WERI-Rb-1 (cell line): ENCODE measurements around the gene TBL1X.

Experiments
- DNase-seq: peaks from one replicate; pipeline ENCODE4 v3.0.0-alpha.2; 2020
- H3K27ac ChIP-seq: fragments of 250-450 bp; sonication (Bioruptor Pico); 2 replicates; pipeline ENCODE4 v1.5.1; 2020; ENCODE audit warnings: mild to moderate bottlenecking, moderate library complexity
- H3K27me3 ChIP-seq: fragments of 250-450 bp; sonication (Bioruptor Pico); 2 replicates; pipeline ENCODE4 v1.5.1; 2021; ENCODE audit warnings: mild to moderate bottlenecking, low read depth, moderate library complexity; ENCODE audit not compliant: insufficient read depth, severe bottlenecking
- H3K36me3 ChIP-seq: fragments of 250-450 bp; sonication (Bioruptor Pico); 2 replicates; pipeline ENCODE4 v1.5.1; 2020; ENCODE audit warnings: mild to moderate bottlenecking, moderate library complexity
- H3K4me3 ChIP-seq: 2 replicates; pipeline ENCODE4 v1.5.1; 2011; ENCODE audit warnings: low read depth, mild to moderate bottlenecking, control low read depth, low read length
- H3K9me3 ChIP-seq: fragments of 250-450 bp; sonication (Bioruptor Pico); 2 replicates; pipeline ENCODE4 v1.5.1; 2021; ENCODE audit warnings: mild to moderate bottlenecking, moderate library complexity; ENCODE audit not compliant: severe bottlenecking
- CTCF ChIP-seq: IDR thresholded peaks from 2 replicates; pipeline ENCODE4 v1.5.1; 2011; ENCODE audit warnings: low read depth, mild to moderate bottlenecking, control low read depth, inconsistent platforms, low read length

TBL1X gene

GRCh38 chrX:9612146-9612505, 147.3 kb downstream of the TBL1X start:
- no peak for DNase-seq
- H3K36me3 ChIP-seq = no peaks in the 10 kb centered on the region
- no peak for TF ChIP-seq CTCF
- H3K4me3 ChIP-seq = no peak overlapping the region
- peaks cover 4% of the 10 kb centered on the region for H3K27me3 ChIP-seq
- H3K9me3 ChIP-seq = no peaks in the 10 kb centered on the region
- H3K27ac ChIP-seq = no peak overlapping the region

- Histone ChIP-seq H3K9me3 (no peaks in the 10 kb centered on the region), H3K27ac (no peak overlapping the region), H3K27me3 (peaks cover 4% of the 10 kb centered on the region), H3K36me3 (no peaks in the 10 kb centered on the region), H3K4me3 (no peak overlapping the region)
- no peak for DNase-seq
- TF ChIP-seq CTCF = no peak
These were observed 149.2 kb downstream of the TBL1X start for GRCh38 chrX:9614016-9614415.

- Histone ChIP-seq H3K27ac (no peak overlapping the region), H3K4me3 (no peak overlapping the region), H3K36me3 (no peaks in the 10 kb centered on the region), H3K9me3 (no peaks in the 10 kb centered on the region), H3K27me3 (peaks cover 6% of the 10 kb centered on the region)
- no peak for TF ChIP-seq CTCF
- DNase-seq = no peak
These were observed 154.3 kb downstream of the TBL1X start for GRCh38 chrX:9619133-9619532.

GRCh38 chrX:9619581-9619980, 154.7 kb downstream of the TBL1X start:
- Histone ChIP-seq H3K36me3 (no peaks in the 10 kb centered on the region), H3K27me3 (peaks cover 10% of the 10 kb centered on the region), H3K4me3 (no peak overlapping the region), H3K9me3 (no peaks in the 10 kb centered on the region), H3K27ac (no peak overlapping the region)
- TF ChIP-seq CTCF = peak; percentile 46; the same call in 1 of the 2 replicates
- no peak for DNase-seq

GRCh38 chrX:9622128-9622527, 157.3 kb downstream of the TBL1X start:
- TF ChIP-seq CTCF = no peak
- DNase-seq = no peak
- no peak overlapping the region for H3K4me3 ChIP-seq
- no peak overlapping the region for H3K27ac ChIP-seq
- no peaks in the 10 kb centered on the region for H3K9me3 ChIP-seq
- peaks cover 10% of the 10 kb centered on the region for H3K27me3 ChIP-seq
- no peaks in the 10 kb centered on the region for H3K36me3 ChIP-seq

- Histone ChIP-seq H3K27me3 (peaks cover 10% of the 10 kb centered on the region), H3K4me3 (no peak overlapping the region), H3K27ac (no peak overlapping the region), H3K36me3 (no peaks in the 10 kb centered on the region), H3K9me3 (no peaks in the 10 kb centered on the region)
- no peak for TF ChIP-seq CTCF
- no peak for DNase-seq
These were observed 161.5 kb downstream of the TBL1X start for GRCh38 chrX:9626379-9626778.
